ENCODE measurements around the gene HIBADH.

HIBADH gene

GRCh38 chr7:27689591-27690164 lies 27.0 kb upstream of the HIBADH start:
- TF ChIP-seq GATA2 (IDR thresholded peaks at IDR 0.05; ENCODE audit: low read depth, low read length) (no peak), GATA3 (IDR thresholded peaks at IDR 0.05; ENCODE audit: low read depth, low read length) (no peak)

GRCh38 chr7:27689150-27689549 lies 26.5 kb upstream of the HIBADH start:
- TF ChIP-seq GATA3 (IDR thresholded peaks at IDR 0.05; ENCODE audit: low read depth, low read length), result no peak
- no peak for TF ChIP-seq GATA2 (IDR thresholded peaks at IDR 0.05; ENCODE audit: low read depth, low read length)

DNA sequence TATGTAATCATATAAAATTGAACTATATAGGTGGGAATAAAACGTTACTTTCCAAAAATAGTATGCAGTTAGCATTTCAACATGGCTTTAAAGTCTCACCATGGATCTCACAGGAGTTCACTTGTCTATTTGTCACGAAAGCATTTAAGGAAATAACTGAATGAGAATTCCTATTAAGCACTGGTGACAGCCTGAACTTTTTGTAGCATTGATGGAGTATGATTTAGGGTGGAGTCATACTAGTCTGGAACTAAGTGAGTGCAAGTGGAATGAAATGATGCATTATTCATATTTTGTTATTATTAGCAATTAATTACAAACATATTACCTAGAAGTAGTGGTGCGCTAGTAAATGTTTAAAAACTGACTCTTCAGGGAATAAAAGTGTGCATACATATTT lies 26.0 kb upstream of the HIBADH start:
- TF ChIP-seq GATA3 (IDR thresholded peaks at IDR 0.05; ENCODE audit: low read depth, low read length) (no peak), GATA2 (IDR thresholded peaks at IDR 0.05; ENCODE audit: low read depth, low read length) (no peak)

GRCh38 chr7:27688056-27688455 lies 25.4 kb upstream of the HIBADH start:
- TF ChIP-seq GATA3 (IDR thresholded peaks at IDR 0.05; ENCODE audit: low read depth, low read length) (no peak), GATA2 (IDR thresholded peaks at IDR 0.05; ENCODE audit: low read depth, low read length) (no peak)

DNA sequence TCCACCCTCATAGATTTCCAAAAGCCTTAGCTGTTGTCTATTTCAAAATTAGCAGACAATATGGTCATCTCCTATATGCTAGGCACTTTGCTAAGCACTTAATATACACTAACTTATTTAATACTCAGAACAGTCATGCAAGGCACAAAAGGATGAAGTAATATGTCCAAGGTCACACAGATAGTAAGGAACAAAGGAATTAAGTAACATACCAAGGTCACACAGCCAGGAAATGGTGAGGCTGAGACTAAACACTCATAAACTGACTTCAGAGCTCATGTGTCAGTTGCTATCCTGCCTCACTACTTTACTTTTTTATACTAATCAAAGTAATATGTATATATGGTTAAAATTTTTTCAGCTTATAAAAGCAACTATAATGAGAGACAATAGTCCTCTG lies 23.6 kb upstream of the HIBADH start:
- no peak for TF ChIP-seq GATA2 (IDR thresholded peaks at IDR 0.05; ENCODE audit: low read depth, low read length)
- TF ChIP-seq GATA3 (IDR thresholded peaks at IDR 0.05; ENCODE audit: low read depth, low read length), result no peak

GRCh38 chr7:27685893-27686292 lies 23.2 kb upstream of the HIBADH start:
- no peak for TF ChIP-seq GATA3 (IDR thresholded peaks at IDR 0.05; ENCODE audit: low read depth, low read length)

GRCh38 chr7:27685209-27685608 lies 22.5 kb upstream of the HIBADH start:
- no peak for TF ChIP-seq GATA2 (IDR thresholded peaks at IDR 0.05; ENCODE audit: low read depth, low read length)
- TF ChIP-seq GATA3 (IDR thresholded peaks at IDR 0.05; ENCODE audit: low read depth, low read length), result no peak

- no peak for TF ChIP-seq GATA2 (IDR thresholded peaks at IDR 0.05; ENCODE audit: low read depth, low read length)
These were observed 21.8 kb upstream of the HIBADH start for GRCh38 chr7:27684491-27684890.

- TF ChIP-seq GATA2 (IDR thresholded peaks at IDR 0.05; ENCODE audit: low read depth, low read length) (no peak), GATA3 (IDR thresholded peaks at IDR 0.05; ENCODE audit: low read depth, low read length) (no peak)
These were observed 17.9 kb upstream of the HIBADH start for GRCh38 chr7:27680610-27681009.

DNA sequence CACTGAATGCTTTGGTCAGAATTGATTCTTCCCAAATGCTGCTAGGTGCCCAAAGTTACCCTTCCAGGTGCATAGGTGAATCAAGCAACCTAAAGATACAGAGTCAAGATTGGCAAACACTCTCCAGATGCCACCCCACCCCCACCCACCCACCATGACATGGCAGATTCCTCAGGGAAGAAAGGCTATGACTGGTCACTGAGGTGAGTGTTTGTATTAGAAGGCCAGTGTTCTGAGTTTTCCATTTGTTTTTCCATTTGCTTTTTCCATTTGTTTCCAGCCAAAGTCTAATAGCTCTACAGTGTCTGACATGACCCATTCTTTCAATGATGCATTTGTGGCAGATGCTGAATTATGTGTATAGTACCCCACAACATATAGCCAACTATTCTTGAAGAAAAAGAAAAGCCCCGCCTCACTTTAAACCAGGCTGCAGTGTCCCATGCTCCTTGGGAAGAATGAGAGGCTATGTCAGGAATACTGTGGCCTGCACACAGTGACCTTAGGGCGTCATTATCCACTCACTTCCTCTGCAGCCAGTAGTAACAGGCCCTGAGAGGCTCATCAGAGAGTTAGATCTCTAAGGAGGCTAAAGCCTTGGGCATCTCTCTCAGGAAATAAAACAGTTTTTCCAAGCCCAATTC lies 16.1 kb upstream of the HIBADH start:
- no peak for TF ChIP-seq GATA3 (IDR thresholded peaks at IDR 0.05; ENCODE audit: low read depth, low read length)
- TF ChIP-seq GATA2 (IDR thresholded peaks at IDR 0.05; ENCODE audit: low read depth, low read length), result no peak

- TF ChIP-seq GATA3 (IDR thresholded peaks at IDR 0.05; ENCODE audit: low read depth, low read length) (no peak), GATA2 (IDR thresholded peaks at IDR 0.05; ENCODE audit: low read depth, low read length) (no peak)
These were observed 15.4 kb upstream of the HIBADH start for GRCh38 chr7:27677912-27678612.

DNA sequence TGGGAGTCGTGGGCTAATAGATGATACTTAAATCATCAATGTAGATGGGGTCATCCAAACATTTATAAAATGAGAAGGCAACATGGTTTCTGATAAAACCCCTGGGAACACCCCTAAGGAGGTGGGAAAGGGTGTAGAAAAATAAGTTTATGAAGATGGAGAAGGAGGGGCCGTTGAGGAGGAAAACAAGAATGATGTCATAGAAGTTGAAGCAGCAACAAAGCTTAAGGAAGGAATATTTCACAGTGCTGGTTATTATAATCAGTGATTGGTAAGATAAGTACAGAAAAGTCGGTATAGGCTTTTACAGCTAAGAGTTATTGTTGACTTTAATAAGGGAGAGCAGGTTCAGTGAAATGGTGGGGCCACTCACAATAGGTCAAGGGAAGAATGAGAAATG lies 9.0 kb upstream of the HIBADH start:
- TF ChIP-seq GATA2 (IDR thresholded peaks at IDR 0.05; ENCODE audit: low read depth, low read length) (no peak), GATA3 (IDR thresholded peaks at IDR 0.05; ENCODE audit: low read depth, low read length) (no peak)

DNA sequence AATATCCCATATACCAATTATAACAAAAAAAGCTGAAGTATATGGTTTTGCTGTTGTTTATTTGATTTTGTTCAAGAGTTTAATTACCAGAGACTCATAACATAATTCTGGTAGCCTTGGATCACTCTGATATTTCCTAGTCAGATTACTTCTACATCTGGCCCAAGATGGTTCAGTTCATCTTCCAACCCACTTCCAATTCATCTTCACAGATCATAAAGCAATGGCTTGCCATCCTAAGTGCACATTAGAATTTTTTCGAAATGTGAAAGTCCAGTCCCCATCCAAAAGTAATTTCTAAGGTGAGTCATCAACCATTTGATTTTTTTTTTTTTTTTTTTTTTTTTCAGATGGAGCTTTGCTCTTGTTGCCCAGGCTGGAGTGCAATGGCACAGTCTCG lies 8.0 kb upstream of the HIBADH start:
- TF ChIP-seq GATA3 (IDR thresholded peaks at IDR 0.05; ENCODE audit: low read depth, low read length), result no peak
- no peak for TF ChIP-seq GATA2 (IDR thresholded peaks at IDR 0.05; ENCODE audit: low read depth, low read length)

GRCh38 chr7:27670177-27670576 lies 7.5 kb upstream of the HIBADH start:
- TF ChIP-seq GATA3 (IDR thresholded peaks at IDR 0.05; ENCODE audit: low read depth, low read length) (no peak), GATA2 (IDR thresholded peaks at IDR 0.05; ENCODE audit: low read depth, low read length) (no peak)

DNA sequence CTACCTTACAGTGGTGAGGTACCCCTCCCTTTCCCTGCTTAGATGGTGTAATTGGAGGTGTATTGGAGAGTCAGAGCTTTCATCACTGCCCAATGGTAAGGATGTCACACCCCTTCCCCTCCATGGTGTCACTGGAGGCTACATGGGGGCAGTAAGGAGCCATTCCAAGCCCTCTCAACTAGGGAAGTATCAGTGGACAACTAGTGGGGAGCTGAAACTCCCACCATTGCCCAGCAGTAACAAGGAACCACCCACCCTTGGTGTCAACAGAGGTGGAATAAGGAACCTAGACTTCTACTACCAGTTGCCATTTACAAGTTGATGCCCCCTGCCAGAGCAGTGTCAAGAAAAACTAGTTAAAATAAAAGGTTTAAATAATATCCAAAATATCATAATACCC lies 2.8 kb upstream of the HIBADH start:
- no peak for TF ChIP-seq GATA2 (IDR thresholded peaks at IDR 0.05; ENCODE audit: low read depth, low read length)
- no peak for TF ChIP-seq GATA3 (IDR thresholded peaks at IDR 0.05; ENCODE audit: low read depth, low read length)
